CD4-positive, alpha-beta memory T cell (primary cell): ENCODE results near the gene GH2. TPM values are rescaled to one million over a fixed set of nuclear protein-coding genes. Genes with fewer than 3 reads are reported as not detected.
A peak's percentile ranks its signal among the peaks of the same experiment; 100 is the strongest.
"Not testable (repeated sequence)": the region's sequence is repeated elsewhere in the genome, so short reads cannot be mapped to it uniquely, and the experiment has no call there.

Experiments
- CTCF ChIA-PET: fragments of 350-600 bp; sonication (Branson Sonifier 250); formaldehyde crosslinking; loops from one replicate; lab custom pipeline; 2021; ENCODE audit warnings: inconsistent platforms; ENCODE audit not compliant: partially characterized antibody; lab: Charles Lee
- POLR2A ChIA-PET: fragments of 350-600 bp; sonication (Branson Sonifier 250); formaldehyde crosslinking; loops from one replicate; lab custom pipeline; 2021; ENCODE audit not compliant: partially characterized antibody; lab: Charles Lee
- DNase-seq, 5 donors: peaks; one replicate each; pipeline versions ENCODE4 v3.0.0 to v3.0.0-alpha.2; 2020 to 2022; ENCODE audit warnings: mixed read lengths in 1 of 5
- H3K27ac ChIP-seq: one replicate; pipeline ENCODE4 v1.7.0; 2013; ENCODE audit warnings: low read depth, low read length
- H3K27me3 ChIP-seq: 2 replicates; pipeline ENCODE4 v1.7.0; 2013; ENCODE audit warnings: mild to moderate bottlenecking, low read length, moderate library complexity; ENCODE audit not compliant: insufficient read depth
- H3K36me3 ChIP-seq: 2 replicates; pipeline ENCODE4 v1.7.0; 2013; ENCODE audit warnings: mild to moderate bottlenecking, low read length, moderate library complexity; ENCODE audit not compliant: insufficient read depth
- H3K4me1 ChIP-seq: 2 replicates; pipeline ENCODE4 v1.7.0; 2013; ENCODE audit warnings: mild to moderate bottlenecking, low read length, moderate library complexity; ENCODE audit not compliant: insufficient read depth
- H3K4me3 ChIP-seq, 2 donors: one replicate each; pipeline ENCODE4 v1.7.0; 2013; ENCODE audit warnings: low read length in 2 of 2, mild to moderate bottlenecking in 1 of 2
- H3K9me3 ChIP-seq, 2 donors: one replicate each; pipeline ENCODE4 v1.7.0; 2013; ENCODE audit warnings: low read length in 2 of 2, control low read depth in 1 of 2; ENCODE audit not compliant: control insufficient read depth in 1 of 2
- H3K27ac Mint-ChIP-seq, 7 donors: one replicate each; pipeline ENCODE4 v1.8.0; 2020 to 2021; ENCODE audit warnings: mixed read lengths in 7 of 7, mild to moderate bottlenecking in 6 of 7, inconsistent platforms in 3 of 7, moderate library complexity in 3 of 7
- H3K27me3 Mint-ChIP-seq, 2 donors: one replicate each; pipeline ENCODE4 v1.8.0; 2020 to 2021; ENCODE audit warnings: mixed read lengths in 2 of 2
- H3K36me3 Mint-ChIP-seq, 2 donors: one replicate each; pipeline ENCODE4 v1.8.0; 2020 to 2021; ENCODE audit warnings: mixed read lengths in 2 of 2, inconsistent platforms in 1 of 2, mild to moderate bottlenecking in 1 of 2
- H3K4me1 Mint-ChIP-seq, 4 donors: one replicate each; pipeline ENCODE4 v1.8.0; 2020 to 2021; ENCODE audit warnings: mixed read lengths in 4 of 4, mild to moderate bottlenecking in 1 of 4
- H3K4me3 Mint-ChIP-seq, 8 donors: one replicate each; pipeline ENCODE4 v1.8.0; 2020 to 2021; ENCODE audit warnings: mixed read lengths in 8 of 8, mild to moderate bottlenecking in 7 of 8, moderate library complexity in 6 of 8, inconsistent platforms in 3 of 8
- H3K9me3 Mint-ChIP-seq, 8 donors: one replicate each; pipeline ENCODE4 v1.8.0; 2020 to 2021; ENCODE audit warnings: mixed read lengths in 8 of 8, mild to moderate bottlenecking in 5 of 8, inconsistent platforms in 3 of 8, moderate library complexity in 1 of 8
- intact Hi-C: fragments of 100-400 bp; cut with micrococcal nuclease; formaldehyde crosslinking; loops from one replicate; pipeline ENCODE4 v1.15.1; 2023
- polyA plus RNA-seq, 2 donors: library from polyadenylated mRNA; unstranded; fragments of 300-500 nt; fragmentation: Illumina TruSeq; gene quantifications; one replicate each; pipeline ENCODE4 v1.2.3, GENCODE V29; 2021
- total RNA-seq, 2 experiments: library from RNA; stranded (reverse); gene quantifications; one replicate each; pipeline ENCODE4 v1.2.3, GENCODE V29; 2021

Gene GH2
- total and polyA plus RNA-seq, 4 experiments from 2014 or later = not detected

- no peaks in the 10 kb centered on the region for H3K27me3 ChIP-seq
- Mint-ChIP-seq H3K36me3 (no peaks in the 10 kb centered on the region), H3K27me3 (no peaks in the 10 kb centered on the region), H3K9me3 (no peaks in the 10 kb centered on the region), H3K4me1 (no peaks in the 10 kb centered on the region), H3K4me3 (no peak overlapping the region), H3K27ac (no peak overlapping the region)
- H3K36me3 ChIP-seq = no peaks in the 10 kb centered on the region
- H3K9me3 ChIP-seq = no peaks in the 10 kb centered on the region
- no peaks in the 10 kb centered on the region for H3K4me1 ChIP-seq
- H3K27ac ChIP-seq = no peak overlapping the region
- no peak for DNase-seq
- POLR2A ChIA-PET = interaction anchor here (1.2 to 2.0 kb wide), 3 partner anchors 10 to 164 kb away, joined by 3 to 7 read pairs (median 4); no protein-coding TSS in a partner anchor
- intact Hi-C loops = no loop called here
- H3K4me3 ChIP-seq = no peak overlapping the region
- CTCF ChIA-PET = interaction anchor here (0.9 to 4.4 kb wide), 4 partner anchors 10 to 43 kb away, joined by 3 to 36 read pairs (median 4); no protein-coding TSS in a partner anchor
These were observed 22.5 kb downstream of the GH2 start for GRCh38 chr17:63859257-63859656.

DNA sequence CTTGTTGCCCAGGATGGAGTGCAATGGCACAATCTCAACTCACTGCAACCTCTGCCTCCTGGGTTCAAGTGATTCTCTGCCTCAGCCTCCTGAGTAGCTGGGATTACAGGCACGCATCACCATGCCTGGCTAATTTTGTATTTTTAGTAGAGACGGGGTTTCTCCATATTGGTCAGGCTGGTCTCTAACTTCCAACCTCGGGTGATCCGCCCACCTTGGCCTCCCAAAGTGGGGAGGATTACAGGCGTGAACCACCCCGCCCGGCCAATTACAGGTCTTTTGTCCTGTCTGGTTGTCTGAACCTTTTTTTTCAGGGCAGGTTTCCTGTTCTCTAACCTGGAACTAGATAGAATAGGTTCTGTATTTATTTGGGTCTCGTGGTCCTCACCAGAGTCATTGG is 25.3 kb downstream of the GH2 start:
- intact Hi-C loops, H3K27me3 ChIP-seq, H3K4me3 Mint-ChIP-seq, H3K27me3 Mint-ChIP-seq, DNase-seq, H3K4me1 ChIP-seq, H3K4me1 Mint-ChIP-seq, H3K27ac Mint-ChIP-seq, H3K36me3 Mint-ChIP-seq, H3K36me3 ChIP-seq, H3K27ac ChIP-seq, H3K9me3 ChIP-seq, POLR2A ChIA-PET, H3K9me3 Mint-ChIP-seq, H3K4me3 ChIP-seq: not testable (repeated sequence)
- CTCF ChIA-PET = interaction anchor here (0.9 kb wide), 1 partner anchor 9 kb away, joined by 4 read pairs; no protein-coding TSS in a partner anchor

- no peaks in the 10 kb centered on the region for H3K9me3 ChIP-seq
- POLR2A ChIA-PET = no interaction called here
- intact Hi-C loops = no loop called here
- no peaks in the 10 kb centered on the region for H3K36me3 Mint-ChIP-seq
- DNase-seq = no peak
- H3K4me1 ChIP-seq = no peaks in the 10 kb centered on the region
- no peaks in the 10 kb centered on the region for H3K9me3 Mint-ChIP-seq
- H3K4me3 ChIP-seq = no peak overlapping the region
- H3K4me1 Mint-ChIP-seq = peaks cover 0 to 2% (median under 1%) of the 10 kb centered on the region in 4 donors
- H3K27ac Mint-ChIP-seq = no peak overlapping the region
- no peaks in the 10 kb centered on the region for H3K27me3 ChIP-seq
- no peak overlapping the region for H3K27ac ChIP-seq
- CTCF ChIA-PET = no interaction called here
- no peaks in the 10 kb centered on the region for H3K36me3 ChIP-seq
- no peaks in the 10 kb centered on the region for H3K27me3 Mint-ChIP-seq
- H3K4me3 Mint-ChIP-seq = no peak overlapping the region
These were observed 26.6 kb downstream of the GH2 start for GRCh38 chr17:63855185-63855584.

GRCh38 chr17:63854709-63855108 is 27.0 kb downstream of the GH2 start:
- H3K9me3 ChIP-seq = no peaks in the 10 kb centered on the region
- no peak overlapping the region for H3K4me3 ChIP-seq
- Mint-ChIP-seq H3K27me3 (no peaks in the 10 kb centered on the region), H3K9me3 (no peaks in the 10 kb centered on the region), H3K27ac (no peak overlapping the region), H3K36me3 (no peaks in the 10 kb centered on the region), H3K4me3 (no peak overlapping the region), H3K4me1 (peaks cover 0 to 3% (median 2%) of the 10 kb centered on the region in 4 donors)
- H3K4me1 ChIP-seq = no peaks in the 10 kb centered on the region
- H3K27ac ChIP-seq = no peak overlapping the region
- no peak for DNase-seq
- H3K36me3 ChIP-seq = no peaks in the 10 kb centered on the region
- ChIA-PET CTCF (no interaction called here), POLR2A (no interaction called here)
- no peaks in the 10 kb centered on the region for H3K27me3 ChIP-seq
- intact Hi-C loops = no loop called here

GRCh38 chr17:63853260-63853659 is 28.5 kb downstream of the GH2 start:
- Histone ChIP-seq H3K27ac (no peak overlapping the region), H3K36me3 (no peaks in the 10 kb centered on the region), H3K4me1 (peaks cover 7% of the 10 kb centered on the region), H3K4me3 (no peak overlapping the region), H3K27me3 (no peaks in the 10 kb centered on the region), H3K9me3 (no peaks in the 10 kb centered on the region)
- Mint-ChIP-seq H3K27ac (no peak overlapping the region), H3K36me3 (no peaks in the 10 kb centered on the region), H3K27me3 (no peaks in the 10 kb centered on the region), H3K4me3 (no peak overlapping the region), H3K4me1 (peaks cover 9 to 14% (median 10%) of the 10 kb centered on the region in 4 donors), H3K9me3 (peaks cover 0 to 2% (median 0%) of the 10 kb centered on the region in 8 donors)
- no peak for DNase-seq
- intact Hi-C loops = no loop called here
- ChIA-PET POLR2A (no interaction called here), CTCF (no interaction called here)

- DNase-seq = no peak
- no peaks in the 10 kb centered on the region for H3K9me3 ChIP-seq
- CTCF ChIA-PET = interaction anchor here (2.5 kb wide), 1 partner anchor 11 kb away, joined by 10 read pairs; no protein-coding TSS in a partner anchor
- Mint-ChIP-seq H3K36me3 (no peaks in the 10 kb centered on the region), H3K27ac (peak overlapping the region in 1 of 7 donors; percentile 42), H3K4me1 (peaks cover 13 to 19% (median 15%) of the 10 kb centered on the region in 4 donors), H3K4me3 (no peak overlapping the region), H3K27me3 (no peaks in the 10 kb centered on the region), H3K9me3 (peaks cover 0 to 2% (median 0%) of the 10 kb centered on the region in 8 donors)
- H3K4me1 ChIP-seq = peaks cover 13% of the 10 kb centered on the region
- H3K27me3 ChIP-seq = no peaks in the 10 kb centered on the region
- no peaks in the 10 kb centered on the region for H3K36me3 ChIP-seq
- no peak overlapping the region for H3K4me3 ChIP-seq
- no peak overlapping the region for H3K27ac ChIP-seq
- POLR2A ChIA-PET = no interaction called here
- intact Hi-C loops = no loop called here
These were observed 31.3 kb downstream of the GH2 start for GRCh38 chr17:63850401-63850800.

DNA sequence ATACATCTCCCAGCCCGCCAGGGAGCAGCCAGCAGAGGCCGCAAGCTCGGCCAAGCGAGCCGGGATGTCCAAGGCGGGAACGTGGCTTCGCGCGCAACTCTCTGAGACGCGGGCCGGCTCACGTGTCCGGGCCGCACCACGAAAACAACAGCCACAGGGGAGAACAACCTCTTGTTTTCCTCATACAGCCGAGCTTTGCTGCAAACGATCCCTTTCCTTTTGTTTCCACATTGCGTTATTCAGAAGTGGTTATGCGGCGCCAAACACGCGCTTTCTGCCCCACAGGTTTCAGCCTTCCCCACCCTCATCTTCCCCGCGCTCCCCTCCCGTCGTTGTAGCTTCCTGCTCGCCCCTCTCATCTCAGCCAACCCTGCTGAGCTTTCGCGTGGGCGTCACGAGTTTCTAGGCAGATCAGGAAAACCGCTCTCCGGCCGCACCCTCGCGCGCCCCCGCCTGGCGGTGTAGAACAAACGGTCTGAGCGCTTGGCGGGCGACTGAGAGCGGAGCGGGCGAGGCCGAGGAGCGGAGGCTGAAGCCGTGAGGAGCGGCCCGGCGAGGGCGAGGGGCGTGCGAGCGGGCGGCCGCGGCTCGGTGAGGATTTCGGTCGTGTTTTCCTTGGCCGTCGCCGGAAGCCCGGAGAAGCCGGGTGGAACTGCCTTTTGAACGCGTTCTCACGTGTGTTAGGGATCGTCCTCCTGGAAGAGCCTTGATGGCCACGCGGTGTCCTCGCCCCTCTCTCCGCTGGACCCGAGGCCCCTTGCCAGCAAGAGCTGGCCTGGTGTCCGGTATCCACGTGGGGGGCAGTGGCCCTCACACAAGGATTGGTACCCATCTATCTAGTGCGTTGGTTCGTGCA is 32.7 kb downstream of the GH2 start:
- peak overlapping the region; percentile 18 for H3K27ac ChIP-seq
- POLR2A ChIA-PET = interaction anchor here (0.7 to 2.2 kb wide), 20 partner anchors 10 to 656 kb away, joined by 3 to 17 read pairs (median 6); partner anchors contain the start of genes CCDC47, DDX42, DDX5 and ERN1
- CTCF ChIA-PET = interaction anchor here (0.6 to 3.6 kb wide), 21 partner anchors 9 to 414 kb away, joined by 3 to 37 read pairs (median 5); partner anchors contain the start of genes ACE, CCDC47, DDX42 and FTSJ3

More for the DNA sequence above, 32.7 kb downstream of the GH2 start:
- H3K27me3 Mint-ChIP-seq = no peaks in the 10 kb centered on the region
- Histone ChIP-seq H3K4me1 (peaks cover 13% of the 10 kb centered on the region), H3K9me3 (no peaks in the 10 kb centered on the region), H3K36me3 (no peaks in the 10 kb centered on the region), H3K4me3 (peak overlapping the region; percentile 45 to 58), H3K27me3 (no peaks in the 10 kb centered on the region)
- H3K36me3 Mint-ChIP-seq = no peaks in the 10 kb centered on the region
- intact Hi-C loops = loop anchor here (10.0 kb wide), 1 partner anchor 656 kb away; the partner anchor contains the start of genes CEP95 and DDX5
- H3K27ac Mint-ChIP-seq = peak overlapping the region; percentile 72 to 100 (median 98)
- peaks cover 0 to 2% (median 0%) of the 10 kb centered on the region in 8 donors for H3K9me3 Mint-ChIP-seq
- DNase-seq = peak; percentile 92 to 94 (median 93)
- H3K4me3 Mint-ChIP-seq = peak overlapping the region; percentile 78 to 94 (median 89)
- peaks cover 13 to 22% (median 18%) of the 10 kb centered on the region in 4 donors for H3K4me1 Mint-ChIP-seq
